Stimulated activated effector memory CD8-positive, alpha-beta T cell treated with anti-CD3 and anti-CD28 coated beads, Interleukin-12 subunit alpha, Interleukin-12 subunit beta, amount 100 ng/mL, for 72 hours (primary cell): ENCODE results near the gene CACNA2D3.

Source experiments
- ATAC-seq: fragments of 150-1000 bp; cut with Tn5 transposase; 2 replicates; pipeline ENCODE4 v1.10.0; 2021
- DNase-seq, 2 donors: peaks; one replicate each; pipeline ENCODE4 v3.0.0; 2021 to 2022; ENCODE audit warnings: low spot score in 2 of 2
- H3K27ac Mint-ChIP-seq: one replicate; pipeline ENCODE4 v1.8.0; 2022; ENCODE audit warnings: mild to moderate bottlenecking, mixed read lengths
- H3K36me3 Mint-ChIP-seq: one replicate; pipeline ENCODE4 v1.8.0; 2022; ENCODE audit warnings: mild to moderate bottlenecking, mixed read lengths
- H3K4me1 Mint-ChIP-seq: one replicate; pipeline ENCODE4 v1.8.0; 2022; ENCODE audit warnings: mixed read lengths
- H3K4me3 Mint-ChIP-seq: one replicate; pipeline ENCODE4 v1.8.0; 2022; ENCODE audit warnings: mild to moderate bottlenecking, mixed read lengths
- H3K9me3 Mint-ChIP-seq: one replicate; pipeline ENCODE4 v1.8.0; 2022; ENCODE audit warnings: mixed read lengths

Gene CACNA2D3

GRCh38 chr3:54853573-54854404 lies 731.4 kb downstream of the CACNA2D3 start:
- Mint-ChIP-seq H3K4me1 (no peaks in the 10 kb centered on the region), H3K4me3 (no peak overlapping the region)
- DNase-seq: peak; percentile 12 to 57

GRCh38 chr3:54856271-54856670 lies 733.9 kb downstream of the CACNA2D3 start:
- Mint-ChIP-seq H3K36me3 (no peaks in the 10 kb centered on the region), H3K4me3 (no peak overlapping the region), H3K4me1 (no peaks in the 10 kb centered on the region), H3K9me3 (no peaks in the 10 kb centered on the region), H3K27ac (no peak overlapping the region)
- no peak for ATAC-seq
- no peak for DNase-seq

More at GRCh38 chr3:54853573-54854404, 731.4 kb downstream of the CACNA2D3 start:
- Mint-ChIP-seq H3K36me3 (no peaks in the 10 kb centered on the region), H3K9me3 (no peaks in the 10 kb centered on the region), H3K27ac (no peak overlapping the region)
- ATAC-seq: peak; percentile 54

DNA sequence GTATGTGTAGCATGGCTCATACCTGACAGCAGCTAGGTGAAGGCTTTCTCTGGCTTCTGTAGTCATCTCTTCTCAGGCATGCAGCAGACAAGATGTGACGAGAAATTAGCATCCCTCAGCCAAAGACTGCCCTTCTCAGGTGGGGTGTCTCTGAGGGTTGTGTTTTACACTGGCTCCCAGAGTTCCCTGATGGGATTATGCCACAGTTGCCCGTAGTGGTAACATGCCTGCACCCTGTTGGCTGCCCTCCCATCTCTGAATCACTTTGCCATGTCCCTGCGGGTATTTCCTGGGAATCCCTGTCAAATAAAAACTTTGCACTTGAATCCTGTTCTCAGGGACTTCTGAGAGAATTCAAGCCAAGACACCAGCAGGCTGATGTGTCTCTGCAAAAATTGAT lies 735.0 kb downstream of the CACNA2D3 start:
- Mint-ChIP-seq H3K4me3 (no peak overlapping the region), H3K27ac (no peak overlapping the region), H3K9me3 (no peaks in the 10 kb centered on the region), H3K4me1 (no peaks in the 10 kb centered on the region), H3K36me3 (no peaks in the 10 kb centered on the region)
- ATAC-seq: no peak
- no peak for DNase-seq

- ATAC-seq (no peak), DNase-seq (no peak)
- no peak overlapping the region for H3K27ac Mint-ChIP-seq
- H3K4me1 Mint-ChIP-seq: no peaks in the 10 kb centered on the region
- H3K4me3 Mint-ChIP-seq: no peak overlapping the region
- H3K36me3 Mint-ChIP-seq: no peaks in the 10 kb centered on the region
- no peaks in the 10 kb centered on the region for H3K9me3 Mint-ChIP-seq
Measured at GRCh38 chr3:54858093-54858785, 735.9 kb downstream of the CACNA2D3 start.

DNA sequence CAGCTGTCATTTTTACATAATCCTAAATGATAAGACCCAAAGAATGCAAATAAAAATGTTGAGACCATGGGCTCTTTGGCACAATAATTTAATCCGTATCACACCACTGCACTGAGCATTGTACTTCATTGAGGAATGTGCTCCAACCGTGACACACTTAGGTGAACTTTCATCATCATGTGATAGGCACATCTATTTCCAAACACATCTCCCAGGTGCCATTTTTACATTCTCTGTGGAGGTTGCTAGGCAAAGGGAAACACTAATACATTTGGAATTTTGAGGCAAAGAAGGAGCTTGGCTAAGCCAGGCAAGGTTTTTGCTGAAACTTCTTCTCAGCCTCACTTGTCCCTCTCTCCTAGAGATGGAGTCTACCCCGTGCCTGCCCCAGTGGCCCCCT lies 736.8 kb downstream of the CACNA2D3 start:
- Mint-ChIP-seq H3K4me1 (no peaks in the 10 kb centered on the region), H3K27ac (no peak overlapping the region), H3K4me3 (no peak overlapping the region), H3K36me3 (no peaks in the 10 kb centered on the region), H3K9me3 (peaks cover 3% of the 10 kb centered on the region)
- no peak for DNase-seq
- ATAC-seq: no peak

DNA sequence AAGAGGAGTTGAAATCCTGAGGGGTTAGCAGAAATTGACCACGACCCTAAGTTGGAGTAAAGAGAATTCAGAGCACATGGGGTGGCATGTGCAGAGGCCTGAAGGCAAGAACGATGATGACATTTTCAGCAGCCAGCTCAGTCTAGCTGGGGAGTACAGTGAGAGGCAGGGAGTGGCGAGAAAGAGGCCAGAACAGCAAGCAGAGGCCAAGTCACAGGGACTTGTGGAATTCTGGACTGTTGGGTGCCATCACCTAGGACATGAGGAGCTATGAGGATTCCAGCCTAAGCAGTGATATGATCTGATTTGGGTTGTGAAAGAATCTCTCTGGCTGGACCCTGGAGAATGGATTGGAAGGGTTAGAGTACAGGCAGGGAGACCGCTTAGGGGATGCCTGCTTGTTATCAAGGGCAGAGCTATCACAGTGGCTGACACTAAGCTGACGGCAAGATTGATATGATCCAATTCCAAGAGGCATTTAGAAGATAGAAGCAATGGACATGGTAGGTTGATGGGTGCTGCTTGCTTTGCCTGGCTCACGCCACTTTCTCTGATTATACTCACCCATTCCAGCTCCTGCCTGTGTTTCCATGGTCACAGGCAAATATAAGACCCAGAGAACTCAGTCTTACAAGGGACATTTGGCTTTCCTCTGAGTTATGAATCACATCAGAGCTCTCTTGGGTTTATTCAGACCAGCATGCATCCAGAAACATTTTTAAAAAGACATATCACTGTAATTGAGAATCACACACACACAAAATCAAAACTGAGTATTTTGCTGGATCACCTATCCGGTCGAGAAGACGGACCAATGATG lies 739.1 kb downstream of the CACNA2D3 start:
- Mint-ChIP-seq H3K4me3 (no peak overlapping the region), H3K27ac (peak overlapping the region; percentile 21), H3K4me1 (no peaks in the 10 kb centered on the region), H3K36me3 (no peaks in the 10 kb centered on the region), H3K9me3 (peaks cover 3% of the 10 kb centered on the region)
- DNase-seq: no peak
- peak; percentile 22 for ATAC-seq

DNA sequence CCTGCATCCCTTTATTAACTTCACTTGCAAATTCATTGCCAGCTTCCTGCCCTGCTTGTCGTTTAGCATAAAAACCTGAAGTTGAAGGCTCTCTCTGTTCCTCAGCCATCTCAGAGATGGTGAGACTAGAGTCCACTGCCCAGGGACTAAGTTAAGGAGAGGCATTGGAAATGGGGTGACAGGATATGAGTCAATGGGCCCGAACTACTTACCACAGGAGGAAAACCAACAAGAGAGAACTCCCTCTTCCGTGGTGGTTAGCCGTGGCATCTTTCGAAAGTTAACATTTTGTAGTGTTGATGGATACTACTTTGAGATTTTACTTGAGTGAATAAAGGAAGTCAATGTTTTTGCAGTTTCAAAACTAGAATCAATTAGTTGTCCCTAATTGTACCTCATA lies 740.2 kb downstream of the CACNA2D3 start:
- no peaks in the 10 kb centered on the region for H3K4me1 Mint-ChIP-seq
- H3K27ac Mint-ChIP-seq: no peak overlapping the region
- ATAC-seq (no peak), DNase-seq (no peak)
- no peak overlapping the region for H3K4me3 Mint-ChIP-seq
- no peaks in the 10 kb centered on the region for H3K36me3 Mint-ChIP-seq
- H3K9me3 Mint-ChIP-seq: peaks cover 3% of the 10 kb centered on the region

DNA sequence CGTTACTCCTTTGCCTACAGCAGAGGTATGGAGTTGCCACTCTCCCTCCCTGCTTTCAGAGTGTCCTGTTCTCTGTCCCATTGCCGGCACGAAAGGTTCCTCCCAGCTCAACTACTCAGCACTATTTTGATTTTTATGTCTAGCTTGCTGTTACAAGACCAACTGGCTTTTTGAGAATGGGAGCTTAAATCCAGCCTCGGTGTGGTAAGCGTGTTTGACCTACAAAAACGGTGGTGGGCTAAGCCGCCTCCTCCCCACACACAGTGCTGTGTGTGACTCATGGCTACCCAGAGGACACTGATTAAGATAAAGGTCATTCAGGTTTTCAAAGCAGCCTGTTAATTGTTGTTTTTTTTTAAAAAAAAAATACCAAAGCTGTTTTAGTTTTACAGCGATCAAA lies 741.0 kb downstream of the CACNA2D3 start:
- no peaks in the 10 kb centered on the region for H3K4me1 Mint-ChIP-seq

GRCh38 chr3:54863786-54864185 lies 741.4 kb downstream of the CACNA2D3 start:
- ATAC-seq (no peak), DNase-seq (no peak)
- Mint-ChIP-seq H3K27ac (no peak overlapping the region), H3K4me3 (no peak overlapping the region), H3K36me3 (no peaks in the 10 kb centered on the region), H3K9me3 (peaks cover 3% of the 10 kb centered on the region), H3K4me1 (no peaks in the 10 kb centered on the region)

More for the DNA sequence above, 741.0 kb downstream of the CACNA2D3 start:
- ATAC-seq (no peak), DNase-seq (no peak)
- no peaks in the 10 kb centered on the region for H3K36me3 Mint-ChIP-seq
- H3K4me3 Mint-ChIP-seq: no peak overlapping the region
- H3K9me3 Mint-ChIP-seq: peaks cover 3% of the 10 kb centered on the region
- H3K27ac Mint-ChIP-seq: no peak overlapping the region

DNA sequence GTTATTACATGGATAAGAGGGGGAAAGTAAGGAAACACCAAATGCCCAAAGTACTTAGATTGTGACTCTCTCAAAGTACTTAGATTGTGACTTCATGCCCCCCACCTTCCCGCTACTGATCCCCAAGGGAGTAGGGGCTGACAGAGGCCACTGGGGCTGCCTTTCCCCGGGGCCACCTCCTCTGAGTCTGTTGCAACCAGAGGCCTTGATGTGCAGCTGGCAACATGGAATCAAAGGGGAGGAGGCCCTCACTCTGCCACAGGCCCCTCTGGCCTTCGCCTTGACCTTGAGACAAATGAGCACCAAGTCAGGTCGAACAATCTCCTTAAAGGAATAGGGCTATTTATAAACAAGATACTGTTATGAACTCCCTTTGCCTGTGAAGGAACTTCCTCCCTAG lies 743.0 kb downstream of the CACNA2D3 start:
- Mint-ChIP-seq H3K27ac (no peak overlapping the region), H3K9me3 (peaks cover 3% of the 10 kb centered on the region), H3K4me3 (no peak overlapping the region), H3K4me1 (no peaks in the 10 kb centered on the region), H3K36me3 (no peaks in the 10 kb centered on the region)
- DNase-seq (no peak), ATAC-seq (no peak)

DNA sequence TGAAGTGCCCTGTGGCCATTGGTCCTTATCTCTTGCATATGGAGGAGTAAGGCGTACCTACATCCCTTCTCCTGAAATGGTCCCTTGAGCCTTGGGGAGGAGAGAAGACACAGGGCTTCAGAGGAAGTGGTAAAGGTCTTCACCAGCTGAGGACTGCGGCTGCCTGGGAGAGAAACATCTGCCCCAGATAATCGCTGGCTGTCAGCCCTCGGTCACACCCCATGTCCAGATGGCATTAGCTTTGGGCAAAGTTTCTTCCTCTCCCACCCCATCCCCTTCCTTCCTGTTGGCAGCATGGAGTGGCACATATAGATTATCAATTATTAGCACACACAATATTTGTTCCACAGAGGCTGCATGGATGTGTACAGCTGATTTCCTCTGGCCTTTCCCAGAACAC lies 743.9 kb downstream of the CACNA2D3 start:
- Mint-ChIP-seq H3K9me3 (peaks cover 3% of the 10 kb centered on the region), H3K27ac (no peak overlapping the region), H3K36me3 (no peaks in the 10 kb centered on the region), H3K4me1 (no peaks in the 10 kb centered on the region), H3K4me3 (no peak overlapping the region)
- no peak for DNase-seq
- ATAC-seq: no peak

DNA sequence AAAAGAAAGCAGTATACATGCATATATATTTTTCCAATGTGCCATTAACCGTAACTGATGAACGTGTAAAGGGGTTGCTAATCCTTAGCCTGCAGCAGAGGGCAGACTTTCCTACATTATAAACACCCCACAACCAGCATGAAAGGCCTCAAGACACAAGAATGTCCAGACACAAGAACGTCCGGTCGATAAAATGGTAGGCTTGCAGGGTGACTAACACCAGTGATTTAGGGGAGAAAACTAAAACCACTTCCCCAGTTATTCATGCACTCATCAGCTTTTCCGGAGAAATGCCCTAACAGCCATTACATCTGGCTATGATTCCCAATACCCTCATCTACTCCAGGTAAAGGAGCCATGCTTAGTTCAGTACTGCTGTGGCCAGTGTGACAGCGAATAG lies 748.1 kb downstream of the CACNA2D3 start:
- no peak for DNase-seq
- no peaks in the 10 kb centered on the region for H3K4me1 Mint-ChIP-seq
- ATAC-seq: no peak

GRCh38 chr3:54871867-54872266 lies 749.5 kb downstream of the CACNA2D3 start:
- Mint-ChIP-seq H3K4me1 (no peaks in the 10 kb centered on the region), H3K36me3 (no peaks in the 10 kb centered on the region), H3K27ac (no peak overlapping the region), H3K9me3 (no peaks in the 10 kb centered on the region), H3K4me3 (no peak overlapping the region)
- DNase-seq (no peak), ATAC-seq (no peak)

More for the DNA sequence above, 748.1 kb downstream of the CACNA2D3 start:
- Mint-ChIP-seq H3K4me3 (no peak overlapping the region), H3K9me3 (no peaks in the 10 kb centered on the region), H3K36me3 (no peaks in the 10 kb centered on the region), H3K27ac (no peak overlapping the region)

DNA sequence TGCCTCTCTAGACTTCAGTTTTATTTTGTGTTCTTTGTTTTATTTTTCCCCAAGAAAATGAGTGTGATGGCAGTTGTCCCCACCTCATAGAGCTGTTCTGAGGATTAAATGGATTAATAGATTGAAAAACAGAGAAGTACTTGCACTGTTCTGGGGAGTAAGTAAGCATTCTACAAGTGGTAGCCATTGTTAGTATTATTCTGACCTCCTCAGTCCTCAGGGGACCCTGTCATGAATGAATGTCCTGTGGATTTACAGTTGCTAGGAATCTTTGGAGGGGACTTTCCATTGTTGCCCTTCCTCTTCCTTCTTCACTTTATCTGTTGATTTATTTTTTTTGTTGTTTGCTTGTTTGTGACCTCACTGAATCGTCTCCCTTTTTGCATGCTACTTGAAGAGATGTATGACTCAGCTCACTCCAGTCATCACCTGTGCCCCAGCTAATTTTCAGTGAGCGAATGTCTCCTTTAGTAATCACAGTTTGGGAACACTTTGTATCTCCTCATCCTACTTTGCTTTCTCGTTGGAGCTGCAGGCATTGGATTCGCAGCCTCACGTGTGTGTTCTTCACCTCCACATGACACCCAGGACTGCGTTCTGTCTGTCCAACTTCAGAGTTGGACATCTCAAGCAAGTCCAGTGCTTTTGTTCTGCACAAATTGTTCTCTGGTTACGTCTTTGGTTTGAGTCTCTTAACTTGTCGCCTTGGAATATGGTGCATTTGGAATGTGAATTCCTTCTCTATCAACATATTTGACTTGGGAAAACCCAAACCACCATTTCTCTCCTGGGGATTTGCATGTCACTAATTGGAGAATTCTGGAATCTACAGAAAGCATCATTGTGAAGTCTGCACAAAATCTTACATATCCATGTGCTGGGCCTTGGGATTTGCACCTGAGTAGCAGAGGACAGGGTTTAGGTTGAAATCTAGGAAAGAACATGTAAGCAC lies 751.0 kb downstream of the CACNA2D3 start:
- H3K4me1 Mint-ChIP-seq: no peaks in the 10 kb centered on the region

More for the DNA sequence above, 751.0 kb downstream of the CACNA2D3 start:
- DNase-seq (no peak), ATAC-seq (no peak)
- no peaks in the 10 kb centered on the region for H3K36me3 Mint-ChIP-seq
- no peaks in the 10 kb centered on the region for H3K9me3 Mint-ChIP-seq
- no peak overlapping the region for H3K27ac Mint-ChIP-seq
- H3K4me3 Mint-ChIP-seq: no peak overlapping the region
